A549 (cell line): ENCODE results near the gene PTCH2. TPM values are rescaled to one million over a fixed set of nuclear protein-coding genes. Genes with fewer than 3 reads are reported as not detected.

Experiments
- ATAC-seq, 2 experiments: fragments of 200-7000 bp in 1 of 2; fragments of >200 bp in 1 of 2; cut with Nextera tagmentation in 1 of 2; cut with Tn5 transposase in 1 of 2; 3 replicates each; pipeline versions ENCODE4 v1.8.0 to v1.9.1; 2018 to 2020; ENCODE audit warnings: mild to moderate bottlenecking in 1 of 2, moderate library complexity in 1 of 2
- CTCF ChIA-PET: fragments of 300-600 bp; sonication (Branson Sonifier 250); formaldehyde crosslinking; extraction: SDS; loops from one replicate; lab custom pipeline; 2021; ENCODE audit warnings: antibody characterized with exemption, inconsistent platforms; lab: Yijun Ruan, JAX
- POLR2A ChIA-PET: fragments of 350-600 bp; formaldehyde crosslinking; extraction: SDS; loops from one replicate; lab custom pipeline; 2021; ENCODE audit warnings: antibody characterized with exemption, inconsistent platforms; lab: Yijun Ruan, JAX
- DNase-seq, 2 experiments: peaks; one replicate each; pipeline versions ENCODE4 v3.0.0 to v3.0.0-alpha.2; 2011 to 2016; ENCODE audit warnings: low read depth in 1 of 2, low spot score in 1 of 2
- FAIRE-seq: peaks from 2 replicates; lab custom pipeline; 2011; peaks lifted over from hg19 to GRCh38; lab: Jason Lieb, UNC
- H3K27ac ChIP-seq, 2 experiments: fragments of >200 bp; sonication (Bioruptor Twin); formaldehyde crosslinking; 3 replicates each; pipeline ENCODE4 v1.5.1; 2016 to 2017
- H3K4me1 ChIP-seq: fragments of >200 bp; sonication (Bioruptor Twin); formaldehyde crosslinking; 3 replicates; pipeline ENCODE4 v1.6.1; 2016
- H3K4me2 ChIP-seq: fragments of >200 bp; sonication (Bioruptor Twin); formaldehyde crosslinking; 3 replicates; pipeline ENCODE4 v1.6.1; 2016
- H3K4me3 ChIP-seq: fragments of >200 bp; sonication (Bioruptor Twin); formaldehyde crosslinking; 3 replicates; pipeline ENCODE4 v1.5.1; 2016
- H3K9me3 ChIP-seq: fragments of >200 bp; sonication (Bioruptor Twin); formaldehyde crosslinking; 3 replicates; pipeline ENCODE4 v1.6.1; 2016
- CBX8 ChIP-seq: fragments of 200-600 bp; sonication (generic); IDR thresholded peaks from 2 replicates; pipeline ENCODE4 v1.6.1; 2016
- CHD2 ChIP-seq: fragments of 150-350 bp; IDR thresholded peaks from 2 replicates; pipeline ENCODE4 v1.6.1; 2014; ENCODE audit warnings: low read length; ENCODE audit not compliant: partially characterized antibody
- EP300 ChIP-seq, 2 experiments: fragments of >200 bp; sonication (Bioruptor Twin); formaldehyde crosslinking; IDR thresholded peaks; 2 replicates in 1 of 2; 3 replicates in 1 of 2; pipeline ENCODE4 v1.6.1; 2016 to 2017
- ESRRA ChIP-seq: fragments of 150-350 bp; IDR thresholded peaks from 2 replicates; pipeline ENCODE4 v1.6.1; 2014; ENCODE audit warnings: mild to moderate bottlenecking, low read length, borderline replicate concordance
- FOSB ChIP-seq: fragments of 250-450 bp; sonication (Bioruptor Pico); IDR thresholded peaks from 2 replicates; pipeline ENCODE4 v1.5.0; 2020; ENCODE audit warnings: mild to moderate bottlenecking, moderate library complexity
- FOSL2 ChIP-seq, 2 experiments: fragments of 450-650 bp in 1 of 2; fragments of >200 bp in 1 of 2; sonication (Bioruptor Twin) in 1 of 2; formaldehyde crosslinking; IDR thresholded peaks; 2 replicates each; pipeline versions ENCODE4 v1.5.0 to v1.6.1; 2016 to 2020; ENCODE audit warnings: mild to moderate bottlenecking in 1 of 2, moderate library complexity in 1 of 2
- GATA3 ChIP-seq: IDR thresholded peaks from 2 replicates; pipeline ENCODE4 v1.6.1; 2012; ENCODE audit warnings: borderline replicate concordance
- HES2 ChIP-seq: fragments of >200 bp; sonication (Bioruptor Twin); formaldehyde crosslinking; IDR thresholded peaks from 2 replicates; pipeline ENCODE4 v1.6.1; 2016
- HEYL ChIP-seq: fragments of 250-450 bp; sonication (Bioruptor Pico); IDR thresholded peaks from 2 replicates; pipeline ENCODE4 v1.8.0; 2021; ENCODE audit warnings: mild to moderate bottlenecking, moderate library complexity
- HMGXB4 ChIP-seq: fragments of 250-450 bp; sonication (Bioruptor Pico); IDR thresholded peaks from 2 replicates; pipeline ENCODE4 v1.5.0; 2021; ENCODE audit warnings: mild to moderate bottlenecking, moderate library complexity, borderline replicate concordance
- HOXA7 ChIP-seq: fragments of 250-450 bp; sonication (Bioruptor Pico); IDR thresholded peaks from 2 replicates; pipeline ENCODE4 v1.5.0; 2020; ENCODE audit warnings: mild to moderate bottlenecking, moderate library complexity
- HOXB5 ChIP-seq: fragments of 250-450 bp; sonication (Bioruptor Pico); IDR thresholded peaks from 2 replicates; pipeline ENCODE4 v1.5.0; 2020; ENCODE audit warnings: mild to moderate bottlenecking, moderate library complexity
- JUN ChIP-seq, 2 experiments: fragments of >200 bp; sonication (Bioruptor Twin); formaldehyde crosslinking; IDR thresholded peaks; 2 replicates in 1 of 2; 3 replicates in 1 of 2; pipeline ENCODE4 v1.6.1; 2016 to 2017
- JUNB ChIP-seq: fragments of >200 bp; sonication (Bioruptor Twin); formaldehyde crosslinking; IDR thresholded peaks from 2 replicates; pipeline ENCODE4 v1.6.1; 2016
- KDM5A ChIP-seq: fragments of 200-600 bp; sonication (generic); IDR thresholded peaks from 2 replicates; pipeline ENCODE4 v1.6.1; 2016; ENCODE audit warnings: antibody characterized with exemption, mild to moderate bottlenecking
- MAFK ChIP-seq: fragments of 450-650 bp; IDR thresholded peaks from 2 replicates; pipeline ENCODE4 v1.6.1; 2014; ENCODE audit not compliant: partially characterized antibody
- MAZ ChIP-seq: fragments of 150-350 bp; IDR thresholded peaks from 2 replicates; pipeline ENCODE4 v1.6.1; 2014; ENCODE audit warnings: antibody characterized with exemption, low read depth, low read length, borderline replicate concordance
- NFE2L2 ChIP-seq: fragments of 150-350 bp; conservative IDR thresholded peaks from 2 replicates; pipeline ENCODE4 v1.6.1; 2014; ENCODE audit warnings: low read length
- NPAS2 ChIP-seq: fragments of 250-450 bp; sonication (Bioruptor Pico); IDR thresholded peaks from 2 replicates; pipeline ENCODE4 v1.8.0; 2022; ENCODE audit warnings: mild to moderate bottlenecking, moderate library complexity, borderline replicate concordance
- PBX3 ChIP-seq: IDR thresholded peaks from 2 replicates; pipeline ENCODE4 v1.6.1; 2012
- POLR2A ChIP-seq: IDR thresholded peaks from 2 replicates; pipeline ENCODE4 v1.6.1; 2012; ENCODE audit warnings: mild to moderate bottlenecking, low read length
- RARB ChIP-seq: fragments of 250-450 bp; sonication (Bioruptor Pico); IDR thresholded peaks from 2 replicates; pipeline ENCODE4 v1.8.0; 2021; ENCODE audit warnings: mild to moderate bottlenecking, moderate library complexity
- RCOR1 ChIP-seq: fragments of 150-350 bp; IDR thresholded peaks from 2 replicates; pipeline ENCODE4 v1.6.1; 2014; ENCODE audit warnings: antibody characterized with exemption, low read length, low read depth
- SREBF2 ChIP-seq: fragments of 450-650 bp; IDR thresholded peaks from 2 replicates; pipeline ENCODE4 v1.6.1; 2014; ENCODE audit warnings: mild to moderate bottlenecking, moderate library complexity
- TFCP2L1 ChIP-seq: fragments of 250-450 bp; sonication (Bioruptor Pico); IDR thresholded peaks from 2 replicates; pipeline ENCODE4 v1.5.0; 2021; ENCODE audit warnings: mild to moderate bottlenecking
- TP53 ChIP-seq: fragments of 250-450 bp; sonication (Bioruptor Pico); IDR thresholded peaks from 2 replicates; pipeline ENCODE4 v1.5.0; 2021; ENCODE audit warnings: mild to moderate bottlenecking, moderate library complexity
- USF2 ChIP-seq: fragments of 450-650 bp; IDR thresholded peaks from 2 replicates; pipeline ENCODE4 v1.6.1; 2014; ENCODE audit warnings: antibody characterized with exemption
- ZFP36 ChIP-seq: fragments of 450-650 bp; IDR thresholded peaks from 2 replicates; pipeline ENCODE4 v1.6.1; 2014; ENCODE audit warnings: borderline replicate concordance; ENCODE audit not compliant: partially characterized antibody
- ZNF302 ChIP-seq: fragments of 250-450 bp; sonication (Bioruptor Pico); IDR thresholded peaks from 2 replicates; pipeline ENCODE4 v1.9.0; 2021; ENCODE audit warnings: inconsistent platforms, mild to moderate bottlenecking, moderate library complexity
- WGBS: methylation state at CpG from one replicate; pipeline ENCODE4 v1.1.6; 2017; ENCODE audit errors: missing lambda C conversion rate; 5-methylcytosine and 5-hydroxymethylcytosine counted together
- polyA minus RNA-seq: library from RNA; depleted of rRNA, polyadenylated mRNA; stranded (reverse); fragments of >200 nt; gene quantifications from 2 replicates; pipeline ENCODE4 v1.2.3, GENCODE V29; 2011; rRNA and poly(A)+ RNA removed
- polyA plus RNA-seq, 4 experiments: library from polyadenylated mRNA; depleted of rRNA in 3 of 4; stranded (reverse); fragments of >200 nt; fragmentation: RNase III in 1 of 4; extraction: RNeasy Plus Mini Kit Qiagen cat#74134 plus additional on column Dnase treatment in 1 of 4; gene quantifications; 2 replicates in 3 of 4; 3 replicates in 1 of 4; pipeline ENCODE4 v1.2.3, GENCODE V29; 2011 to 2017

Gene PTCH2
- polyA plus RNA-seq (2011; rRNA removed) (0.14 and 0.25 TPM in 2 replicates), polyA plus RNA-seq (2017; fragmentation: RNase III; extraction: RNeasy Plus Mini Kit Qiagen cat#74134 plus additional on column Dnase treatment) (0.22 to 0.32 TPM (median 0.25 TPM) in 3 replicates), polyA minus RNA-seq (0.08 and 0.63 TPM in 2 replicates)
- polyA plus RNA-seq (2012; cell fraction: cytosol; rRNA removed) = 0.29 and 0.36 TPM in 2 replicates
- 2.8 and 2.9 TPM in 2 replicates for polyA plus RNA-seq (2012; cell fraction: nucleus; rRNA removed)

GRCh38 chr1:44842862-44843655, at the start of gene PTCH2:
TSS of gene PTCH2 (minus strand) at chr1:44843253. CDS start at chr1:44842932, 321 bp downstream.
- H3K4me1 ChIP-seq = peaks cover 3% of the 10 kb centered on the region; the same call in 1 of the 3 replicates
- no peak for TF ChIP-seq FOSL2 (IDR thresholded peaks at IDR 0.05)
- no peak for TF ChIP-seq FOSL2 (CRISPR knock-in tag; IDR thresholded peaks at IDR 0.05)
- no peak for TF ChIP-seq PBX3
- TF ChIP-seq CHD2 = no peak
- TF ChIP-seq POLR2A = no peak
- TF ChIP-seq HOXA7 (CRISPR knock-in tag) = no peak
- TF ChIP-seq HES2 = no peak
- TF ChIP-seq ESRRA = no peak
- TF ChIP-seq JUN (IDR thresholded peaks at IDR 0.05) = no peak
- TF ChIP-seq HMGXB4 = no peak
- TF ChIP-seq FOSB = no peak
- TF ChIP-seq ZFP36 = no peak
- TF ChIP-seq HEYL = no peak
- no peak for TF ChIP-seq GATA3
- TF ChIP-seq KDM5A = no peak
- TF ChIP-seq ZNF302 = no peak
- TF ChIP-seq HOXB5 (CRISPR knock-in tag) = no peak
- TF ChIP-seq TP53 (CRISPR knock-in tag) = no peak
- no peak for TF ChIP-seq USF2
- TF ChIP-seq, all 56 proteins: peak for 0
- peak; percentile 25 to 54 for DNase-seq
- Histone ChIP-seq H3K27ac (peak within 1 kb of the TSS; percentile 53 to 84), H3K9me3 (no peaks in the 10 kb centered on the region), H3K4me3 (peak within 1 kb of the TSS; percentile 49), H3K4me2 (peak within 1 kb of the TSS; percentile 89)
- WGBS = 9% methylated on average over 19 of the region's 72 CpGs
- ChIA-PET POLR2A (no interaction called here), CTCF (interaction anchor here (1.1 kb wide), 1 partner anchor 12 kb away, joined by 3 read pairs; no protein-coding TSS in a partner anchor)
- no peak for FAIRE-seq
- ATAC-seq = peak; percentile 87 to 93

GRCh38 chr1:44890007-44890406, 47.0 kb upstream of the PTCH2 start:
- no peak overlapping the region for H3K4me2 ChIP-seq
- no peaks in the 10 kb centered on the region for H3K9me3 ChIP-seq
- TF ChIP-seq FOSB (no peak), MAZ (no peak), JUNB (no peak), FOSL2 (IDR thresholded peaks at IDR 0.05) (no peak), FOSL2 (CRISPR knock-in tag; IDR thresholded peaks at IDR 0.05) (no peak), ZNF302 (no peak), HES2 (no peak), MAFK (no peak), RARB (CRISPR knock-in tag) (no peak), TFCP2L1 (no peak), EP300 (IDR thresholded peaks at IDR 0.05) (no peak), HOXB5 (CRISPR knock-in tag) (no peak), NPAS2 (CRISPR knock-in tag) (no peak), SREBF2 (no peak), RCOR1 (no peak), CBX8 (no peak), NFE2L2 (no peak), PBX3 (no peak)
- FAIRE-seq = no peak
- no peaks in the 10 kb centered on the region for H3K4me1 ChIP-seq
- no peak overlapping the region for H3K27ac ChIP-seq
- ChIA-PET CTCF (interaction anchor here (1.5 kb wide), 1 partner anchor 9 kb away, joined by 4 read pairs; no protein-coding TSS in a partner anchor), POLR2A (no interaction called here)
- ATAC-seq = no peak
- no peak overlapping the region for H3K4me3 ChIP-seq
- DNase-seq = no peak
- 78% methylated on average over 3 of the region's 3 CpGs for WGBS
